Thoracic aorta (tissue), 2 donors: Measurements from ENCODE around the gene SMAD4. TPM values are rescaled to one million over a fixed set of nuclear protein-coding genes. Genes with fewer than 3 reads are reported as not detected.
A peak's percentile ranks its signal among the peaks of the same experiment; 100 is the strongest.
"Not testable (repeated sequence)": the region's sequence is repeated elsewhere in the genome, so short reads cannot be mapped to it uniquely, and the experiment has no call there.

Experiments used
- ATAC-seq: fragments of 150-250 bp; one replicate; pipeline ENCODE4 v1.8.0; 2017; ENCODE audit warnings: low read depth; ENCODE audit not compliant: insufficient number of reproducible peaks, low FRiP score
- DNase-seq: peaks from one replicate; pipeline ENCODE4 v3.0.0-alpha.2; 2020; ENCODE audit warnings: low spot score
- H3K27ac ChIP-seq, 2 donors: fragments of 200-600 bp; sonication (generic); 1 replicate in 1 of 2; 2 replicates in 1 of 2; pipeline ENCODE4 v1.5.1; 2016; ENCODE audit warnings: mild to moderate bottlenecking in 2 of 2, moderate library complexity in 2 of 2
- H3K27me3 ChIP-seq: fragments of 200-600 bp; sonication (generic); replicated peaks from 2 replicates; pipeline ENCODE4 v1.6.0; 2016; ENCODE audit warnings: mild to moderate bottlenecking; ENCODE audit not compliant: insufficient read depth
- H3K36me3 ChIP-seq: fragments of 200-600 bp; sonication (generic); one replicate; pipeline ENCODE4 v1.5.1; 2016
- H3K4me1 ChIP-seq, 2 donors: fragments of 200-600 bp; sonication (generic); 1 replicate in 1 of 2; 2 replicates in 1 of 2; pipeline versions ENCODE4 v1.5.1 to v1.6.0; 2016; ENCODE audit warnings: low read depth in 2 of 2, mild to moderate bottlenecking in 1 of 2; ENCODE audit not compliant: control insufficient read depth in 1 of 2
- H3K4me3 ChIP-seq: fragments of 200-600 bp; sonication (generic); 2 replicates; pipeline ENCODE4 v1.5.1; 2016; ENCODE audit warnings: mild to moderate bottlenecking
- H3K9me3 ChIP-seq: fragments of 200-600 bp; sonication (generic); 2 replicates; pipeline ENCODE4 v1.5.1; 2016
- total RNA-seq, 2 donors: library from RNA; depleted of rRNA; stranded (reverse); fragments of >200 nt; gene quantifications; one replicate each; pipeline versions ENCODE4 v1.1.0 to v1.2.3, GENCODE V29; 2016
- TF ChIP-seq, protein P1 (sequence below): fragments of 200-600 bp; sonication (generic); IDR thresholded peaks from one replicate; pipeline ENCODE4 v1.5.1; 2019; ENCODE audit warnings: antibody characterized with exemption

Gene SMAD4
- total RNA-seq, 2 donors from 2014 or later, result 115 to 155 TPM

DNA sequence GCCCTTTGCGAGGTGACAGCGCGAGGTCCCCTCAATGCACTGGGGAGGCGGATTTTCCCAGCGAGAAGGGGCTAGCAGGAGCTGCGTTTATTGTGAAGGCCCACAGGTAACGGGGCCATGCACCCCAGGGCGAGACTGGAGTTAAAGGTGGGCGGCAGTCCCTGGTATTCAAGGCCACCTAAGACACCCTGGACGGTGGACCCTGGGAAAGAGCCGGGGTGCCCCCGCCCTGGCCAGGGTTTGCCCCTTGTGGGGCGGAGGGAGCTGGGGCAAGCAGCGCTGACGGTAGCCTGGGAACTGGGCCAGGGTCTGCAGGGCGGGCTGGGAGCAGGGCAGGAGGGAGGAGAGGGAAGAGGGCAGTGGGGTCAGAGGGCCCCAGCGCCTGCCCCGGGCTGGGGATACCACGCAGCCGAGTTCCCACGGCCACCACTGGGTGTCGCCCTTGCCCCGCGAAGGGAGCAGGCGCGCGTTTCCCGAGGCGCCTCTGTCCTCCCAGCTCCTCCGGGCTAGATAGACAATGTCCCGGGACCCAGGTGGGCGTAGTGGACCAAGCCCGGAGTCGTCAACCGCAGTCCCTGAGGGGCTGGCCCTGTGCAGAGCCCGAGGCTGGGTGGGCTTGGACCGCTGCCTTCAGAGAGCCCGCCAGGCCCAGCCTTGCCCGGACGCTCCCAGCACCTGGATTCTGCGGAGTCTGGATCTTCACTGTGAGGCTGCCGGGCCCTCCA lies 80.2 kb downstream of the SMAD4 start:
- Histone ChIP-seq H3K27me3 (no peaks in the 10 kb centered on the region), H3K4me1 (no peaks in the 10 kb centered on the region), H3K4me3 (no peak overlapping the region), H3K27ac (no peak overlapping the region), H3K9me3 (no peaks in the 10 kb centered on the region), H3K36me3 (no peaks in the 10 kb centered on the region)
- ATAC-seq, result no peak
- no peak for DNase-seq
- TF ChIP-seq, protein P1, sequence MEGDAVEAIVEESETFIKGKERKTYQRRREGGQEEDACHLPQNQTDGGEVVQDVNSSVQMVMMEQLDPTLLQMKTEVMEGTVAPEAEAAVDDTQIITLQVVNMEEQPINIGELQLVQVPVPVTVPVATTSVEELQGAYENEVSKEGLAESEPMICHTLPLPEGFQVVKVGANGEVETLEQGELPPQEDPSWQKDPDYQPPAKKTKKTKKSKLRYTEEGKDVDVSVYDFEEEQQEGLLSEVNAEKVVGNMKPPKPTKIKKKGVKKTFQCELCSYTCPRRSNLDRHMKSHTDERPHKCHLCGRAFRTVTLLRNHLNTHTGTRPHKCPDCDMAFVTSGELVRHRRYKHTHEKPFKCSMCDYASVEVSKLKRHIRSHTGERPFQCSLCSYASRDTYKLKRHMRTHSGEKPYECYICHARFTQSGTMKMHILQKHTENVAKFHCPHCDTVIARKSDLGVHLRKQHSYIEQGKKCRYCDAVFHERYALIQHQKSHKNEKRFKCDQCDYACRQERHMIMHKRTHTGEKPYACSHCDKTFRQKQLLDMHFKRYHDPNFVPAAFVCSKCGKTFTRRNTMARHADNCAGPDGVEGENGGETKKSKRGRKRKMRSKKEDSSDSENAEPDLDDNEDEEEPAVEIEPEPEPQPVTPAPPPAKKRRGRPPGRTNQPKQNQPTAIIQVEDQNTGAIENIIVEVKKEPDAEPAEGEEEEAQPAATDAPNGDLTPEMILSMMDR, result peak; percentile 95

GRCh38 chr18:51111633-51112355 lies 81.8 kb downstream of the SMAD4 start:
- not testable (repeated sequence) for H3K27ac ChIP-seq, DNase-seq, ATAC-seq, H3K4me3 ChIP-seq, H3K4me1 ChIP-seq, H3K9me3 ChIP-seq, H3K36me3 ChIP-seq, H3K27me3 ChIP-seq

- H3K4me1 ChIP-seq, DNase-seq, H3K36me3 ChIP-seq, H3K4me3 ChIP-seq, H3K9me3 ChIP-seq, H3K27ac ChIP-seq, H3K27me3 ChIP-seq, ATAC-seq: not testable (repeated sequence)
Observed at GRCh38 chr18:51116996-51117395, 87.0 kb downstream of the SMAD4 start.

GRCh38 chr18:51119561-51119960 lies 89.5 kb downstream of the SMAD4 start:
- DNase-seq, H3K27me3 ChIP-seq, H3K4me3 ChIP-seq, H3K9me3 ChIP-seq, ATAC-seq, H3K36me3 ChIP-seq, H3K4me1 ChIP-seq, H3K27ac ChIP-seq: not testable (repeated sequence)

- not testable (repeated sequence) for H3K4me3 ChIP-seq, H3K36me3 ChIP-seq, H3K27ac ChIP-seq, ATAC-seq, H3K27me3 ChIP-seq, H3K9me3 ChIP-seq, H3K4me1 ChIP-seq, DNase-seq
Observed at GRCh38 chr18:51119976-51120375, 90.0 kb downstream of the SMAD4 start.

DNA sequence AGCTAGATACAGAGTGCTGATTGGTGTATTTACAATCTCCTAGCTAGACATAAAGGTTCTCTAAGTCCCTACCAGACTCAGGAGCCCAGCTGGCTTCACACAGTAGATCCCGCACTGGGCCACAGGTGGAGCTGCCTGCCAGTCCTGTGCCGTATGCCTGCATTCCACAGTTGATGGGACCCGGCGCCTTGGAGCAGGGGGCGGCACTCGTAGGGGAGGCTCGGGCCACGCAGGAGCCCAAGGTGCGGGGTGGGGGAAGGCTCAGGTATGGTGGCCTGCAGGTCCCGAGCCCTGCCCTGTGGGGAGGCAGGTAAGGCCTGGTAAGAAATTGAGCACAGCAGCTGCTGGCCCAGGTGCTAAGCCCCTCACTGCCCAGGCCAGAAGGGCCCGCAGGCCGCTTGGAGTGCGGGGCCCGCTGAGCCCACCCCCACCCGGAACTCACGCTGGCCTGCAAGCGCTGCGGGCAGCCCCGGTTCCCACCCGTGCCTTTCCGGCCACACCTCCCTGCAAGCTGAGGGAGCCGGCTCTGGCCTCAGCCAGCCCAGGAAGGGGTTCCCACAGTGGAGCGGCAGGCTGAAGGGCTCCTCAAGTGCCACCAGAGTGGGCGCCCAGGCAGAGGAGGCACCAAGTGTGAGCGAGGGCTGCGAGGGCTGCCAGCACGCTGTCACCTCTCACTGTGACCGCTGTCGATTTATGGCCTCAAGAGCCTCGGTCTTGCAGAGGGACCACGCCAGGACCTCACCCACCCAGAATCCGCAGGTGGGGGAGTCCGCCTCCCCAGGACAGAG lies 91.0 kb downstream of the SMAD4 start:
- no peaks in the 10 kb centered on the region for H3K4me1 ChIP-seq
- H3K27ac ChIP-seq, result no peak overlapping the region
- no peaks in the 10 kb centered on the region for H3K27me3 ChIP-seq
- H3K36me3 ChIP-seq, result no peaks in the 10 kb centered on the region
- no peak for DNase-seq
- H3K4me3 ChIP-seq, result no peak overlapping the region
- no peak for ATAC-seq
- H3K9me3 ChIP-seq, result no peaks in the 10 kb centered on the region
- TF ChIP-seq, protein P1, result no peak

DNA sequence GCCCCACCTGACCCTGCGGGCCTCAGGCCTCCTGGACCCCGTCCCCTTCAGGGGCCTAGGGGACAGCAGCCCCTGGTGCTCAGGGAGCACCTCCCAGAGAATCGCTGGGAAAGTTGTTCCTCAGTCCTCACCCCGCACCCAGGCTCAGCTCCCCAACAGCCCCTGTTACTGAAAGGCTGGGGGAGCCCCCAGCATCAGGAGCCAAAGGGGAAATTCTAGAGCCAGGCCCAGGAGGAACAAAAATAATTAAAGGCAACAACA lies 91.5 kb downstream of the SMAD4 start:
- TF ChIP-seq, protein P1, result no peak
- H3K27ac ChIP-seq, result no peak overlapping the region
- no peak overlapping the region for H3K4me3 ChIP-seq
- no peaks in the 10 kb centered on the region for H3K36me3 ChIP-seq
- ATAC-seq (no peak), DNase-seq (no peak)
- H3K4me1 ChIP-seq, result no peaks in the 10 kb centered on the region
- H3K9me3 ChIP-seq, result no peaks in the 10 kb centered on the region
- H3K27me3 ChIP-seq, result no peaks in the 10 kb centered on the region
